Stomach (tissue), 4 donors: ENCODE measurements around the gene MAPKAPK5.

ENCODE experiments used
- CTCF ChIP-seq, 7 experiments: fragments of 450-650 bp in 4 of 7; fragments of 200-600 bp in 3 of 7; sonication (generic) in 3 of 7; IDR thresholded peaks; one replicate each; pipeline ENCODE4 v1.5.1; 2016 to 2019; ENCODE audit warnings: antibody characterized with exemption in 7 of 7, control low read depth in 2 of 7, mild to moderate bottlenecking in 1 of 7
- EP300 ChIP-seq: sonication (generic); formaldehyde crosslinking; IDR thresholded peaks from one replicate; pipeline ENCODE4 v1.6.1; 2017; ENCODE audit warnings: antibody characterized with exemption
- POLR2A ChIP-seq, 4 donors: fragments of 450-650 bp; IDR thresholded peaks; one replicate each; pipeline ENCODE4 v1.6.1; 2016; ENCODE audit warnings: antibody characterized with exemption in 4 of 4, control low read depth in 2 of 4, mild to moderate bottlenecking in 1 of 4, moderate library complexity in 1 of 4
- POLR2AphosphoS5 ChIP-seq, 3 donors: sonication (generic); formaldehyde crosslinking; IDR thresholded peaks; one replicate each; pipeline ENCODE4 v1.6.1; 2016; ENCODE audit warnings: antibody characterized with exemption in 3 of 3

- TF ChIP-seq CTCF (IDR thresholded peaks at IDR 0.05): no peak
- TF ChIP-seq POLR2A (IDR thresholded peaks at IDR 0.05): no peak
- no peak for TF ChIP-seq POLR2AphosphoS5 (IDR thresholded peaks at IDR 0.05)
- TF ChIP-seq EP300: no peak
Measured at GRCh38 chr12:111846016-111846415, 4.0 kb downstream of the MAPKAPK5 start.
